Endothelial cell of umbilical vein (primary cell): Measurements from ENCODE around the gene KIAA0930. TPM values are rescaled to one million over a fixed set of nuclear protein-coding genes. Genes with fewer than 3 reads are reported as not detected.

ENCODE experiments used
- BruUV-seq: library from RNA; stranded (reverse); fragments of 400-500 nt; replicated peaks from 2 replicates; lab custom pipeline; 2021; lab: Mats Ljungman, UMichigan
- CTCF ChIA-PET: fragments of 300-600, 350-600 bp; sonication (Branson Sonifier 250); formaldehyde crosslinking; loops from one replicate; lab custom pipeline; 2021; ENCODE audit warnings: antibody characterized with exemption, inconsistent platforms; lab: Charles Lee
- POLR2A ChIA-PET: fragments of 300-600, 350-600 bp; sonication (Branson Sonifier 250); formaldehyde crosslinking; loops from one replicate; lab custom pipeline; 2021; ENCODE audit warnings: antibody characterized with exemption, inconsistent platforms; lab: Charles Lee
- DNase-seq: peaks from one replicate; pipeline ENCODE4 v3.0.0-alpha.2; 2011; ENCODE audit warnings: low read depth, low spot score
- FAIRE-seq: peaks from 2 replicates; lab custom pipeline; 2011; peaks lifted over from hg19 to GRCh38; lab: Jason Lieb, UNC
- H2AFZ ChIP-seq: 2 replicates; pipeline ENCODE4 v1.6.0; 2012; ENCODE audit warnings: low read depth, low read length, control low read depth, inconsistent platforms
- H3K27ac ChIP-seq: 2 replicates; pipeline ENCODE4 v1.5.1; 2011; ENCODE audit warnings: low read depth, mild to moderate bottlenecking, control low read depth, low read length, moderate library complexity; ENCODE audit not compliant: insufficient read depth
- H3K27me3 ChIP-seq, 2 experiments: 2 replicates each; pipeline versions ENCODE4 v1.6.0 to v1.6.1; 2011; ENCODE audit warnings: low read length in 2 of 2, mixed read lengths in 1 of 2; ENCODE audit not compliant: control insufficient read depth in 2 of 2, insufficient read depth in 2 of 2
- H3K36me3 ChIP-seq, 2 experiments: 2 replicates in 1 of 2; 3 replicates in 1 of 2; pipeline ENCODE4 v1.5.1; 2011; ENCODE audit warnings: low read length in 2 of 2, mild to moderate bottlenecking in 1 of 2, moderate library complexity in 1 of 2; ENCODE audit not compliant: control insufficient read depth in 2 of 2, insufficient read depth in 2 of 2; ENCODE audit errors: extremely low read depth in 1 of 2
- H3K4me1 ChIP-seq: 3 replicates; pipeline ENCODE4 v1.5.1; 2011; ENCODE audit warnings: mild to moderate bottlenecking, low read length; ENCODE audit not compliant: control insufficient read depth, insufficient read depth; ENCODE audit errors: extremely low read depth
- H3K4me2 ChIP-seq: 2 replicates; pipeline ENCODE4 v1.6.1; 2011; ENCODE audit warnings: low read length, control low read depth, mixed read lengths; ENCODE audit not compliant: insufficient read depth
- H3K4me3 ChIP-seq, 3 experiments: fragments of 200-600 bp in 1 of 3; sonication (generic), shearing (Covaris generic) in 1 of 3; replicated peaks in 1 of 3; 2 replicates each; pipeline ENCODE4 v1.5.1; 2011 to 2016; ENCODE audit warnings: control low read depth in 3 of 3, low read length in 3 of 3, mild to moderate bottlenecking in 2 of 3, inconsistent platforms in 1 of 3, low read depth in 1 of 3, moderate library complexity in 1 of 3; ENCODE audit not compliant: insufficient read depth in 1 of 3
- H3K79me2 ChIP-seq: 2 replicates; pipeline ENCODE4 v1.6.0; 2012; ENCODE audit warnings: low read length, inconsistent platforms; ENCODE audit not compliant: control insufficient read depth, insufficient read depth
- H3K9ac ChIP-seq: replicated peaks from 2 replicates; pipeline ENCODE3; 2011; ENCODE audit warnings: low read length, control low read depth; ENCODE audit not compliant: insufficient read depth; ENCODE audit errors: extremely low read depth
- H3K9me1 ChIP-seq: replicated peaks from 3 replicates; pipeline ENCODE4 v1.6.0; 2011; ENCODE audit warnings: mild to moderate bottlenecking, low read length; ENCODE audit not compliant: control insufficient read depth, insufficient read depth; ENCODE audit errors: extremely low read depth
- H3K9me3 ChIP-seq: replicated peaks from 2 replicates; pipeline ENCODE4 v1.5.1; 2012; ENCODE audit warnings: low read length, inconsistent platforms; ENCODE audit not compliant: control insufficient read depth, insufficient read depth
- H4K20me1 ChIP-seq: replicated peaks from 2 replicates; pipeline ENCODE3; 2011; ENCODE audit warnings: mild to moderate bottlenecking, low read length; ENCODE audit not compliant: control insufficient read depth, insufficient read depth; ENCODE audit errors: extremely low read depth
- EZH2 ChIP-seq: IDR thresholded peaks from 2 replicates; pipeline ENCODE4 v1.6.1; 2012; ENCODE audit warnings: borderline replicate concordance, low read depth, mild to moderate bottlenecking, moderate library complexity, low read length, inconsistent platforms; ENCODE audit not compliant: severe bottlenecking
- FOS ChIP-seq: IDR thresholded peaks from 2 replicates; pipeline ENCODE4 v1.6.1; 2011; ENCODE audit warnings: mild to moderate bottlenecking, low read length, moderate library complexity, borderline replicate concordance; ENCODE audit not compliant: insufficient read depth
- GATA2 ChIP-seq: IDR thresholded peaks from 2 replicates; pipeline ENCODE4 v1.7.0; 2011; ENCODE audit warnings: low read depth, mild to moderate bottlenecking, moderate library complexity, mixed read lengths, low read length; ENCODE audit not compliant: insufficient read length, insufficient read depth
- JUN ChIP-seq: IDR thresholded peaks from 2 replicates; pipeline ENCODE4 v1.6.1; 2011; ENCODE audit warnings: borderline replicate concordance, low read depth; ENCODE audit not compliant: insufficient read length, insufficient read depth
- MYC ChIP-seq: IDR thresholded peaks from one replicate; pipeline ENCODE4 v1.6.1; 2011; ENCODE audit warnings: mild to moderate bottlenecking, low read depth, low read length
- POLR2A ChIP-seq: IDR thresholded peaks from 2 replicates; pipeline ENCODE4 v1.6.1; 2012; ENCODE audit warnings: low read depth, mild to moderate bottlenecking, control low read depth, low read length
- POLR2AphosphoS5 ChIP-seq: IDR thresholded peaks from 2 replicates; pipeline ENCODE4 v1.6.1; 2012; ENCODE audit warnings: low read depth, mild to moderate bottlenecking, control low read depth, low read length, moderate library complexity; ENCODE audit not compliant: insufficient read depth
- dilution Hi-C: fragments of 300-500 bp; cut with MboI; formaldehyde crosslinking; loops from one replicate; pipeline ENCODE4 v1.15.0; 2019; ENCODE audit warnings: low sequenced_read_pairs; ENCODE audit not compliant: extremely low pct_ligation_motif_present
- intact Hi-C: fragments of 100-400 bp; cut with micrococcal nuclease; formaldehyde crosslinking; loops from one replicate; pipeline ENCODE4 v1.10.0; 2022
- polyA plus RNA-seq, 4 experiments: library from polyadenylated mRNA; depleted of rRNA in 3 of 4; stranded (reverse) in 3 of 4; unstranded in 1 of 4; fragments of >200 nt; gene quantifications; 2 replicates each; pipeline versions ENCODE4 v1.2.1 to v1.2.3, GENCODE V29; 2011 to 2012; ENCODE audit warnings: missing spikeins in 1 of 4
- total RNA-seq: library from RNA; stranded (reverse); gene quantifications from 2 replicates; pipeline ENCODE4 v1.2.3, GENCODE V29; 2021
- TF ChIP-seq, protein P1 (sequence below): IDR thresholded peaks from 2 replicates; pipeline ENCODE4 v1.6.1; 2011; ENCODE audit not compliant: insufficient read depth, insufficient read length
- TF ChIP-seq, protein P2 (sequence below), 2 donors: IDR thresholded peaks; 1 replicate in 1 of 2; 2 replicates in 1 of 2; pipeline ENCODE4 v1.5.1; 2011; ENCODE audit warnings: low read length in 2 of 2, mild to moderate bottlenecking in 2 of 2, moderate library complexity in 2 of 2, control low read depth in 1 of 2, inconsistent platforms in 1 of 2, low read depth in 1 of 2; ENCODE audit not compliant: insufficient read depth in 1 of 2; ENCODE audit errors: extremely low read depth in 1 of 2

KIAA0930 gene
- total and polyA plus RNA-seq, 2 donors (not counting 3 experiments of a cell fraction or from before 2014, with no cell fraction given), result 37.9 to 53.6 TPM

- peaks cover 57% of the 10 kb centered on the region for H3K79me2 ChIP-seq
- peaks cover 19 to 20% of the 10 kb centered on the region in 2 experiments for H3K36me3 ChIP-seq
- H4K20me1 ChIP-seq, result peaks cover 2% of the 10 kb centered on the region
These were observed 58.9 kb downstream of the KIAA0930 start for GRCh38 chr22:45181766-45182165.

More at GRCh38 chr22:45181766-45182165, 58.9 kb downstream of the KIAA0930 start:
- BruUV-seq, result no TSS peak
- no peaks in the 10 kb centered on the region for H3K4me1 ChIP-seq
- H3K9ac ChIP-seq, result peak overlapping the region; percentile 9
- H3K27me3 ChIP-seq, result no peaks in the 10 kb centered on the region
- no peak overlapping the region for H2AFZ ChIP-seq
- dilution Hi-C loops (no loop called here), intact Hi-C loops (no loop called here)
- no peaks in the 10 kb centered on the region for H3K9me1 ChIP-seq
- no peaks in the 10 kb centered on the region for H3K9me3 ChIP-seq
- TF ChIP-seq, protein P1, sequence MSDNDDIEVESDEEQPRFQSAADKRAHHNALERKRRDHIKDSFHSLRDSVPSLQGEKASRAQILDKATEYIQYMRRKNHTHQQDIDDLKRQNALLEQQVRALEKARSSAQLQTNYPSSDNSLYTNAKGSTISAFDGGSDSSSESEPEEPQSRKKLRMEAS, result no peak
- no peak for TF ChIP-seq JUN
- no peak for TF ChIP-seq FOS
- no peak for TF ChIP-seq POLR2A
- TF ChIP-seq GATA2, result no peak
- TF ChIP-seq MYC, result no peak
- TF ChIP-seq, protein P2, sequence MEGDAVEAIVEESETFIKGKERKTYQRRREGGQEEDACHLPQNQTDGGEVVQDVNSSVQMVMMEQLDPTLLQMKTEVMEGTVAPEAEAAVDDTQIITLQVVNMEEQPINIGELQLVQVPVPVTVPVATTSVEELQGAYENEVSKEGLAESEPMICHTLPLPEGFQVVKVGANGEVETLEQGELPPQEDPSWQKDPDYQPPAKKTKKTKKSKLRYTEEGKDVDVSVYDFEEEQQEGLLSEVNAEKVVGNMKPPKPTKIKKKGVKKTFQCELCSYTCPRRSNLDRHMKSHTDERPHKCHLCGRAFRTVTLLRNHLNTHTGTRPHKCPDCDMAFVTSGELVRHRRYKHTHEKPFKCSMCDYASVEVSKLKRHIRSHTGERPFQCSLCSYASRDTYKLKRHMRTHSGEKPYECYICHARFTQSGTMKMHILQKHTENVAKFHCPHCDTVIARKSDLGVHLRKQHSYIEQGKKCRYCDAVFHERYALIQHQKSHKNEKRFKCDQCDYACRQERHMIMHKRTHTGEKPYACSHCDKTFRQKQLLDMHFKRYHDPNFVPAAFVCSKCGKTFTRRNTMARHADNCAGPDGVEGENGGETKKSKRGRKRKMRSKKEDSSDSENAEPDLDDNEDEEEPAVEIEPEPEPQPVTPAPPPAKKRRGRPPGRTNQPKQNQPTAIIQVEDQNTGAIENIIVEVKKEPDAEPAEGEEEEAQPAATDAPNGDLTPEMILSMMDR (IDR thresholded peaks at IDR 0.05; ENCODE audit: extremely low read depth in 1 of 2, insufficient read depth in 1 of 2, low read depth in 1 of 2, low read length in 2 of 2), result no peak
- TF ChIP-seq POLR2AphosphoS5, result no peak
- no peak for TF ChIP-seq EZH2
- H3K4me2 ChIP-seq, result no peak overlapping the region
- CTCF ChIA-PET, result interaction anchor here (1.5 kb wide), 1 partner anchor 83 kb away, joined by 3 read pairs; no protein-coding TSS in a partner anchor
- FAIRE-seq (no peak), DNase-seq (peak; percentile 15)
- no peak overlapping the region for H3K27ac ChIP-seq
- H3K4me3 ChIP-seq, result no peak overlapping the region
- POLR2A ChIA-PET, result no interaction called here
